Stimulated activated CD8-positive, alpha-beta memory T cell treated with anti-CD3 and anti-CD28 coated beads, Interleukin-2, amount 100 ng/mL, for 48 hours (primary cell): Measurements from ENCODE around the gene PNPLA2.

ENCODE experiments used
- DNase-seq, 2 donors: peaks; one replicate each; pipeline ENCODE4 v3.0.0-alpha.2; 2020; ENCODE audit warnings: low read depth in 2 of 2

The PNPLA2 gene

GRCh38 chr11:815675-816432 is 2.9 kb upstream of the PNPLA2 start:
- no peak for DNase-seq

- no peak for DNase-seq
Measured at GRCh38 chr11:816433-816779, 2.3 kb upstream of the PNPLA2 start.

- DNase-seq: peak; percentile 86 to 90
Measured at GRCh38 chr11:819129-819931, 616 bp downstream of the PNPLA2 start.

DNA sequence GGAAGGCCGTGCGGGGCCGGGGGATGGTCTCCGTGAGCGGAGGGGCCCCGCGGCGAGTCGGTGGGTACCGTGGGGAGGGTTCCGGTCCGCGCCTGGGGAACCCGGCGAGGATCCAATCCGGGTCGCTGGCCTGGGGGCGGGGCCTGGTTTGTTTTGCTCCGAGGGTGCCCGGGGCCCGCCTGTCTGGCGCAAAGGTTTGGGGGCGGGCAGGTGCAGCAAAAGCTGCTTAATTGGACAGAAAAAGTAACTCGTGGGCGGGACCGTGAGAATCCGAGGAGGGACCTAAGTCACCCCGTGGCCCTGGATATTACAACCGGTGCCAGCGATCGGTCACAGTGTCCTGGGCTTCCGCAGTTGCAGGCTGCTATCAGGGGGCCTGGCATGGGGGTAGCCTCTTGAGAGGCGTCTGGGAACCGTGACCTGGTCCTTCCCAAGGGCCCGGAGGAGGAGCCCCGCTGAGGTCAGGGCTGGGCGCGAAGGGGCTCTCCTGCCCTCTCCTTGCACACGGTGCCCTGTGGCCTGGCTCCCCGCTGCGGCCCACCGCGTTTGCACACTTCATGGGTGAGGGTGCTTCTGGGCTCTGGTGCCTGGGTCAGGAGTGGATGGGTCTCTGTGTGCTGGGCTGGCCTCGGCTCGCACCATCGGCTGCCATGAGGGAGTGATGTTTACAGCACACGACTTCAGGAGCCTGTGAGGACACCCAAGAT is 1.4 kb downstream of the PNPLA2 start:
- DNase-seq: peak; percentile 91 to 93

DNA sequence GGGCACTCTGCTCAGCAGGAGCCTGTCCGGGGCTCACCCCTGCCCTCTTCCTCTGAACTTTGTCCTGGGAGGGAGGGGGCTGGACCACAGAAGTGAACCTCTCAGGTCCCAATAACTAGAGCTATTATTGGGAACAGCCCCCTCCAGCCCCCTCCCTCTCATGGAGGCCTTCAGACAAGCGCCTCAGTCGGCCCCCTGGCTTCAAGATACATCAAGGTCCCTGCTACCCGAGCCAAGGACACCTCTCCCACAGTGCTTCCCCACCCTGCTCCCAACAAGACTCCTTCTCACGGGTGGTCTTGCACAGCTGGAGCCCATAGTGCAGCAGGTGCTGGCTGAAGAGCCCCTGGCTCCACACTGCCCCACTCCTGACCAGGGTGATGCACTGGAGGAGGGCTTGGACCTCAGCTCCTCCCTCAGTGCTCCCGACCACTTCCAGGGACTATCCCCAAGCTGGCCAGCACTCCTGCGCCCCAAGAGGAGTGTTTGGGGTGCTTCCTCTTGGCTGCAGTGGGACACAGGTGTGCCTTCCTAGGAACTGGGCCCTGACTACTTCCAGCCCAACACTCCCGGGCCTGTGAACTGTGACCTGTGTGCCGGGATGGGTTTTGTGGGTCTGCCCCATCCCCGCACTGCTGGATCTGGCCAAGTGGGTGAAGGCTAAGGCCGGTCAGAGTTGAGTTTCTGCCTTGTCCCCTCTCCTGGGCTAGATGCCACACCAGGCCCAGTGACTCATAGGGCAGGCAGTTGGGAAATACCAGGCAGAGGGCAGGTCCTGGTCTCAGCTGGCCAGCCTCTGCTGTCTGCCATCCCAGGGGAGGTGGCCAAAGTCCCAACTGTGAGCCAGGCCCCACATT is 2.2 kb downstream of the PNPLA2 start:
- no peak for DNase-seq

- DNase-seq: no peak
Measured at GRCh38 chr11:821512-822371, 3.0 kb downstream of the PNPLA2 start.

DNA sequence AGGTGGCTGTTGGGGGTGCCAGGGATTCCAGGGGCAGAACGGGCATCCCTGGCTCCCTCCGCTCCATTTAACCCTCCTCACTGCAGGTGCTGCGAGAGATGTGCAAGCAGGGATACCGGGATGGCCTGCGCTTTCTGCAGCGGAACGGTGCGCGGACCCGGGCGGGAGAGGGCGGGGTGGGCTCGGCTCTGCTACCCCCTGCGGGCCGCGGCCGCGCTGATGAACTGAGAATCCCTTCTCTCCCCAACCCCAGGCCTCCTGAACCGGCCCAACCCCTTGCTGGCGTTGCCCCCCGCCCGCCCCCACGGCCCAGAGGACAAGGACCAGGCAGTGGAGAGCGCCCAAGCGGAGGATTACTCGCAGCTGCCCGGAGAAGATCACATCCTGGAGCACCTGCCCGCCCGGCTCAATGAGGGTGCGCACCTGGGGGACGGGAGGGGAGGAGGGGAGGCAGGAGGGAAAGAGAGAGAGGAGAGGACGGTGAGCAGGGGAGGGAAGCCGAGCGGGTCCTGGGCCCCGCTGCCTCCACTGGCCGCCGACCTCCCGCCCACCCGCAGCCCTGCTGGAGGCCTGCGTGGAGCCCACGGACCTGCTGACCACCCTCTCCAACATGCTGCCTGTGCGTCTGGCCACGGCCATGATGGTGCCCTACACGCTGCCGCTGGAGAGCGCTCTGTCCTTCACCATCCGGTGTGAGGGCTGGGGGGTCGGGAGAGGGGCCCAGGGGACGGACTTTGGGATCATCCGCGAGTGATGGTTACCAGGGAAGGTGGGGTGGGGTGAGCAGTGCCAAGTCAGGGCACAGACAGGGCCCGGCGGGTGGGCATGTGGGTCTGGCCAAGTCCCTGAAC is 5.0 kb downstream of the PNPLA2 start:
- DNase-seq: no peak

DNA sequence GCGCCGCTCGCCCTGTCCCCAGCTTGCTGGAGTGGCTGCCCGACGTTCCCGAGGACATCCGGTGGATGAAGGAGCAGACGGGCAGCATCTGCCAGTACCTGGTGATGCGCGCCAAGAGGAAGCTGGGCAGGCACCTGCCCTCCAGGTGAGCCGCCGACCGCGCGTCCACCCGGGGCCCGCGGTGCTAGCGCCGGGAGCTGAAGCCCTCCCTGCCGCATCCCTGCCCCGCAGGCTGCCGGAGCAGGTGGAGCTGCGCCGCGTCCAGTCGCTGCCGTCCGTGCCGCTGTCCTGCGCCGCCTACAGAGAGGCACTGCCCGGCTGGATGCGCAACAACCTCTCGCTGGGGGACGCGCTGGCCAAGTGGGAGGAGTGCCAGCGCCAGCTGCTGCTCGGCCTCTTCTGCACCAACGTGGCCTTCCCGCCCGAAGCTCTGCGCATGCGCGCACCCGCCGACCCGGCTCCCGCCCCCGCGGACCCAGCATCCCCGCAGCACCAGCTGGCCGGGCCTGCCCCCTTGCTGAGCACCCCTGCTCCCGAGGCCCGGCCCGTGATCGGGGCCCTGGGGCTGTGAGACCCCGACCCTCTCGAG is 5.7 kb downstream of the PNPLA2 start:
- DNase-seq: no peak

DNA sequence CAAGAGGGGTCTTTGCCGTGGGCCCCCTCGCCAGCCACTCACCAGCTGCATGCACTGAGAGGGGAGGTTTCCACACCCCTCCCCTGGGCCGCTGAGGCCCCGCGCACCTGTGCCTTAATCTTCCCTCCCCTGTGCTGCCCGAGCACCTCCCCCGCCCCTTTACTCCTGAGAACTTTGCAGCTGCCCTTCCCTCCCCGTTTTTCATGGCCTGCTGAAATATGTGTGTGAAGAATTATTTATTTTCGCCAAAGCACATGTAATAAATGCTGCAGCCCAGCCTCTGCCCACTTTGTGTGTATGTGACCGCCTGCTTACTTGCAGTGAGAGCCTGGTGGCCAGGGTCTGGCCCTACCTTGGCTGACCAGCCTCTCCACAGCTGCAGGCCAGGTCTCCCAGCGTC is 6.2 kb downstream of the PNPLA2 start:
- no peak for DNase-seq

DNA sequence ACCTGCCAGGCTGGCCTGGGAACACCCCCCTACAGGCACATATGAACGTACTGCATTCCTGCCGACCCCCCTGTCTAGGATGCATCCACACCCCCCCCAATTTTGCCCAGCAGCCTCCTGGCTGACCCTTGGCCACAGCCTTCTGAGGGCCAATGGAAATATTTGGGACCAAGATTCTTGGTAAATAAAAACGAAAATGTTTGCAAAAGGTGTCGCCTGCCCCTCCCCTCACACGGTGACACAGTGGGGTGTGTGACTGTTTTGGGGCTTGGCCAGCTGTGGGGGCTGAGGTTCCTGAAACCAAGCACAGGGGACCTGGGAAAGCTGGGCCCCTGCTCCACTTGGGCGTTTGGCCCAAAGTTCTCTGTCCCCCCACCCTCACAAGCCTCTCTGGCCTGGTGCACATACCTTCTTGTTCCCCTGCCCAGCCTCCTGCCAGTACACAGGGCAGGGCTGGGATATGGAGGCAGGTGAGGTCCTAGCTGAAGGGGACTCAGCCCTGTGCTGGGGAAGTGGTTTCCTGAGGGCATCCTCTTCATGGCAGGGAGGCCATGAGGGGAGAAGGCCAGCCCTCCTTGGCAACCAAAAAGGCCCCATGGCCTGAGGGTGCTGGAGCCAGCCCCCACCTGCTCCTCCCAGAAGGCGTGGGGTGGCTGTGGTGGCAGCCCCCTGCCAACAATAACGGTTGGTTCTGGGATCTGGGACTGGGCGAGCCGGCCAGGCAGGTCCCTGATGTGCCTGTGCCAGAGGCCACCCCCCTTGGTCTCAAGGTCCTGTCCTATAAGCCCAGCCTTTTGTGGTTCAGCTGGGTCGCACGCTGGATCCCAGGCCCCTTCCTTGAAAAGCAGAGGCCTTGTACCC is 6.9 kb downstream of the PNPLA2 start:
- no peak for DNase-seq

- DNase-seq: no peak
Measured at GRCh38 chr11:826227-826621, 7.5 kb downstream of the PNPLA2 start.

- DNase-seq: no peak
Measured at GRCh38 chr11:826836-827145, 8.1 kb downstream of the PNPLA2 start.

DNA sequence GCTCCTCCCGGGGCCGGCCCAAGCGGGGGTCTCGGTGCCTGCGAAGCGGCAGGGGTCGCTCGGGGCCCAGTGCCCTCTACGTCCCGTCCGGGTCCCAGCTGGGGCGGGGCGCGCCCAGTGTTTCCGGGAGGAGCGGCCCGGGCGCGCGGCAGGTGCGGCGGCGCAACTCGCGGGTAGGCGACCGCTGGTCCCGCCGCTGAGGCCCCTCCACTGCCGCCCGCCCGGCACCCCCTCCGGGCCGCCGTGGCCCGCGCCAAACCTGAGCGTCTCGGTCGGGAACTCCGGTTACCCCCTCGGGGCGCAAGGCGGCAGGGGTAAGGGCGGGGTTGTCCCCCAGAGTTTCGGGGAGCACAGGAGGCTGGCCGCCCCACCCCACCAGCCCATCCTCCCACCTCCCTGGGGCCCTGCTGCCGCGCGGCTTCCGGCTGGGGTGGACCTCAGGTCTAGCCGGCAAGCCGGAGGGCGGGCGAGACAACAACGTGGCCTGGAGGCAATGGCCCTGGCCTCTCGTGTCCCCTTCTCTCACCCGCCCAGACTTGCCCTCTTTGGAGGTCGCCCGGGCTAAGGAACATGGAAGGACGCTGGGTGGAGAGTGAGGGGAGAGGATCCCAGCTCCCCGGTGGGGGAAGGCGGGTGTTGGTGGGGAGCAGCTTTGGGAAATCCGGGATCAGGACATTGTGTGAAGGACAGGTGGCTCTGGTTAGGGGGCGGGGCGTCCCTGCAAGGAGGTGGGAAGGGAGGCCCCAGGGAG is 8.6 kb downstream of the PNPLA2 start:
- DNase-seq: no peak

GRCh38 chr11:827897-828192 is 9.1 kb downstream of the PNPLA2 start, which contains the start of gene CRACR2B:
Gene CRACR2B, plus strand, starts transcription at chr11:827919. Its CDS starts 689 bp downstream, at chr11:828608.
- no peak for DNase-seq

GRCh38 chr11:828506-829175 is 9.9 kb downstream of the PNPLA2 start:
- no peak for DNase-seq

- no peak for DNase-seq
Measured at GRCh38 chr11:829176-829846, 10.6 kb downstream of the PNPLA2 start.

- DNase-seq: no peak
Measured at GRCh38 chr11:829847-830294, 11.2 kb downstream of the PNPLA2 start.
